Measurements from ENCODE around the gene CELF2. TPM values are rescaled to one million over a fixed set of nuclear protein-coding genes. Genes with fewer than 3 reads are reported as not detected.

CELF2 gene
- total RNA-seq, 2 experiments from 2014 or later, result 179 to 182 TPM

GRCh38 chr10:11373717-11374171, 356.1 kb downstream of the CELF2 start:
- Mint-ChIP-seq H3K9me3 (ENCODE audit: insufficient read depth) (no peaks in the 10 kb centered on the region), H3K4me3 (no peak overlapping the region), H3K36me3 (ENCODE audit: low read depth) (no peaks in the 10 kb centered on the region), H3K27ac (no peak overlapping the region), H3K27me3 (ENCODE audit: low read depth) (no peaks in the 10 kb centered on the region), H3K4me1 (ENCODE audit: low read depth) (no peaks in the 10 kb centered on the region)
- ATAC-seq (no peak), DNase-seq (no peak)
- ChIA-PET CTCF (no interaction called here), POLR2A (no interaction called here)

- ChIA-PET CTCF (no interaction called here), POLR2A (no interaction called here)
- DNase-seq (no peak), ATAC-seq (no peak)
- Mint-ChIP-seq H3K9me3 (ENCODE audit: insufficient read depth) (no peaks in the 10 kb centered on the region), H3K27ac (no peak overlapping the region), H3K36me3 (ENCODE audit: low read depth) (no peaks in the 10 kb centered on the region), H3K27me3 (ENCODE audit: low read depth) (no peaks in the 10 kb centered on the region), H3K4me1 (ENCODE audit: low read depth) (no peaks in the 10 kb centered on the region), H3K4me3 (no peak overlapping the region)
These were observed 359.6 kb downstream of the CELF2 start for GRCh38 chr10:11377267-11377666.

- Mint-ChIP-seq H3K27me3 (ENCODE audit: low read depth) (no peaks in the 10 kb centered on the region), H3K36me3 (ENCODE audit: low read depth) (no peaks in the 10 kb centered on the region), H3K4me1 (ENCODE audit: low read depth) (no peaks in the 10 kb centered on the region), H3K4me3 (no peak overlapping the region), H3K9me3 (ENCODE audit: insufficient read depth) (no peaks in the 10 kb centered on the region), H3K27ac (no peak overlapping the region)
- DNase-seq, result no peak
- POLR2A ChIA-PET, result no interaction called here
- no peak for ATAC-seq
- CTCF ChIA-PET, result no interaction called here
These were observed 361.2 kb downstream of the CELF2 start for GRCh38 chr10:11378835-11379234.

- H3K4me3 Mint-ChIP-seq, result no peak overlapping the region
- ATAC-seq, result no peak
- H3K9me3 Mint-ChIP-seq (ENCODE audit: insufficient read depth), result no peaks in the 10 kb centered on the region
- POLR2A ChIA-PET, result no interaction called here
- no peak overlapping the region for H3K27ac Mint-ChIP-seq
- DNase-seq, result no peak
- CTCF ChIA-PET, result no interaction called here
- no peaks in the 10 kb centered on the region for H3K36me3 Mint-ChIP-seq (ENCODE audit: low read depth)
- H3K27me3 Mint-ChIP-seq (ENCODE audit: low read depth), result peaks cover 2% of the 10 kb centered on the region
- no peaks in the 10 kb centered on the region for H3K4me1 Mint-ChIP-seq (ENCODE audit: low read depth)
These were observed 362.1 kb downstream of the CELF2 start for GRCh38 chr10:11379771-11380170.

- DNase-seq (no peak), ATAC-seq (no peak)
- Mint-ChIP-seq H3K36me3 (ENCODE audit: low read depth) (no peaks in the 10 kb centered on the region), H3K9me3 (ENCODE audit: insufficient read depth) (no peaks in the 10 kb centered on the region), H3K27ac (no peak overlapping the region), H3K4me3 (no peak overlapping the region), H3K4me1 (ENCODE audit: low read depth) (no peaks in the 10 kb centered on the region), H3K27me3 (ENCODE audit: low read depth) (peaks cover 2% of the 10 kb centered on the region)
- CTCF ChIA-PET, result no interaction called here
- POLR2A ChIA-PET, result no interaction called here
These were observed 363.4 kb downstream of the CELF2 start for GRCh38 chr10:11381023-11381422.

GRCh38 chr10:11381511-11381910, 363.8 kb downstream of the CELF2 start:
- H3K4me1 Mint-ChIP-seq (ENCODE audit: low read depth), result no peaks in the 10 kb centered on the region
- no peaks in the 10 kb centered on the region for H3K9me3 Mint-ChIP-seq (ENCODE audit: insufficient read depth)
- no peak overlapping the region for H3K27ac Mint-ChIP-seq
- ChIA-PET CTCF (no interaction called here), POLR2A (no interaction called here)
- H3K36me3 Mint-ChIP-seq (ENCODE audit: low read depth), result no peaks in the 10 kb centered on the region
- peaks cover 2% of the 10 kb centered on the region for H3K27me3 Mint-ChIP-seq (ENCODE audit: low read depth)
- ATAC-seq (no peak), DNase-seq (no peak)
- no peak overlapping the region for H3K4me3 Mint-ChIP-seq

GRCh38 chr10:11382187-11382586, 364.5 kb downstream of the CELF2 start:
- H3K27ac Mint-ChIP-seq, result no peak overlapping the region
- peaks cover 2% of the 10 kb centered on the region for H3K27me3 Mint-ChIP-seq (ENCODE audit: low read depth)
- CTCF ChIA-PET, result no interaction called here
- no peak overlapping the region for H3K4me3 Mint-ChIP-seq
- no peaks in the 10 kb centered on the region for H3K4me1 Mint-ChIP-seq (ENCODE audit: low read depth)
- no peaks in the 10 kb centered on the region for H3K36me3 Mint-ChIP-seq (ENCODE audit: low read depth)
- ATAC-seq (no peak), DNase-seq (no peak)
- POLR2A ChIA-PET, result no interaction called here
- no peaks in the 10 kb centered on the region for H3K9me3 Mint-ChIP-seq (ENCODE audit: insufficient read depth)

GRCh38 chr10:11386044-11386443, 368.4 kb downstream of the CELF2 start:
- no peak overlapping the region for H3K27ac Mint-ChIP-seq
- no peaks in the 10 kb centered on the region for H3K4me1 Mint-ChIP-seq (ENCODE audit: low read depth)
- ATAC-seq (no peak), DNase-seq (no peak)
- no peaks in the 10 kb centered on the region for H3K9me3 Mint-ChIP-seq (ENCODE audit: insufficient read depth)
- H3K4me3 Mint-ChIP-seq, result no peak overlapping the region
- peaks cover 2% of the 10 kb centered on the region for H3K27me3 Mint-ChIP-seq (ENCODE audit: low read depth)
- POLR2A ChIA-PET, result no interaction called here
- H3K36me3 Mint-ChIP-seq (ENCODE audit: low read depth), result no peaks in the 10 kb centered on the region
- CTCF ChIA-PET, result interaction anchor here (1.2 kb wide), 1 partner anchor 10 kb away, joined by 4 read pairs; no protein-coding TSS in a partner anchor
